ENCODE results near the gene RGSL1.

RGSL1 gene

DNA sequence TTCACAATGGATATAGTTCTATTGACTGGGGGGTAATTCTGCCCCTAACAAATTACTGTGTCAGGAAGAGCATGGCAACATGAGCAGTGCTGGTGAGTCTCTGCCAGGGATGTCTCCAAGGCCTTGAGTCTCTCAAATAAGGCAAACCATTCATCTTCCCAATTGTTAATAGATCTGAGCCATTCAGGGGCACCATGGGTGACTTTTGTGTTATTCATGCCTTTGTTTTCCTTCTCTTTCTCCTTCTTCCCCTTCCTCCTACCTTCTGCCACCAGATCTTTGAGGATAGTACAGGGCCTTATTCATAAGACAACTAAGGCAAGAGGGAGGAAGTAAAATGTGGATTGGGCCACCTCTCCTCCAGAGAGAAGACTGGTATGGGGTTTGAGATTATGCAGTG lies at the start of gene RGSL1:
RGSL1 (plus strand) TSS at position 60 of the 400 bp plus-strand sequence; CDS start at position 80, 20 bp downstream.
- DNase-seq, result no peak

DNA sequence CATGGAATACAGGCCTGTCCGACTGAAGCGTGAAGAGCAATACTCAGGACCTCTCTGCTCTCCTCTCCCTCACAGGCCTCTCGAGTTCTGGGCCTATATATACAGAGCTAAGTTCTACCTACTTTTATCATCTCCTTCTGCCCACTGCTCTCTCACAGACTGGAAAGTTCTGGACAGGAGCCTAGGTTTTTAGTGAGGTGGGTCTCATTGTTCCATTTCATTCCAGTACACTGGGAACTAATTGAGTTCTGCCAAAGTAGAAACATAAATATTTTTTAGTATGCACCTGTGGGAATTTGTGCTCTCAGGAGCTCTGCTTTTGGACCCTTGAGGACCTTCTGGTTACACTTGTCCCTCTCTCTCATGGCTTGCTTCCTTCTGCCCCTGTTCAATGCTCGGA lies 49.4 kb upstream of the RGSL1 start, which contains the start of gene TEDDM1:
TEDDM1 (minus strand) TSS at position 101 of the 400 bp plus-strand sequence. CDS start 182 bp downstream, outside the sequence.
- DNase-seq, result no peak

DNA sequence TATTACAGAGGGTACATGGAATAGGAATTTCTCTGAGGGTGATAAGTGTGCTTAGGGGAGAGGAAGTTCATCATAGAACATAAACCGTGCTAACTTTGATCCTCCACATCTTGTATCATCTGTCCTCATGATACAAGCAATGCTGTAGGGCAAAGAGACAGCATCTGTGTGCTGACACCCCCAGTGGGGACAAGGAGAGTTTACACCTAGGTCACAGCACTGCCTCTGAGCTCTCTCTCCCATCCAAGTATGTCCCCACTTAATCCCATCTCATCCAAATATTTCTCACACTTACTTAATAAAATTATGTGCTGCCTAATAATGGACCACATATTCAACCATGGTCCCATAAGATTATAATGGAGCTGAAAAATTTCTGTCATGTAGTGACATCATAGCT lies 45.2 kb upstream of the RGSL1 start:
- no peak for DNase-seq

DNA sequence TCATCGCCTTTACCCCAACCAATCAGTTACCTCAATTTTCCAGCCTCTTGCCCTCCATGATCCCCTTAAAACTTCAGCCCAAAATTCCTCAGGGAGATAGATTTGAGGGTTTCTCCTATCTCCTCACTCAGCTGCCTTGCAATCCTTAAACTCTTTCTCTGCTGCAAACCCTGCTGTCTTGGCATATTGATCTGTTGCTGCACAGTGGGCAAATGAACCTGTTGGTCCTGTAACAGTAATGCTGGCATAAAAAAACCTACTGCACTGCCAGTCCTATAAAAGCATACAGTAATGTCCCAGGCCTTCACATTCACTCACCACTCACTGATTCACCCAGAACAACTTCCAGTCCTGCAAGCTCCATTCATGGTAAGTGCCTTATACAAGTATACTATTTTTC lies 44.4 kb upstream of the RGSL1 start:
- no peak for DNase-seq

DNA sequence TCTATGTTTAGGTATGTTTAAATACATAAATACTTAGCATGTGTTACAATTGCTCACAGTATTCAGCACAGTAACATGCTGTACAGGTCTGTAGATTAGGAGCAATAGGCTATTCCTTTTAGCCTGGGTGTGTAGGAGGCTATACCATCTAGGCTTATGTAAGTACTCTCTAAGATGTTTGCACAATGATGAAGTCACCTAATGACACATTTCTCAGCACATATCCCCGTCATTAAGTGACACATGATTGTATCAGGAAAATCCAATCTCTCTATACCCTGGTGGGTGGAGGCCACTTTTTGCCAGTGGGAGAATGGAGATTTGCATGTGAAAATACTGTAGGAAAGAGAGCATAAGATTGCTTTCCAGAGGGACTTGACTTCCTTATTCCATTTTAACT lies 43.9 kb upstream of the RGSL1 start:
- no peak for DNase-seq

DNA sequence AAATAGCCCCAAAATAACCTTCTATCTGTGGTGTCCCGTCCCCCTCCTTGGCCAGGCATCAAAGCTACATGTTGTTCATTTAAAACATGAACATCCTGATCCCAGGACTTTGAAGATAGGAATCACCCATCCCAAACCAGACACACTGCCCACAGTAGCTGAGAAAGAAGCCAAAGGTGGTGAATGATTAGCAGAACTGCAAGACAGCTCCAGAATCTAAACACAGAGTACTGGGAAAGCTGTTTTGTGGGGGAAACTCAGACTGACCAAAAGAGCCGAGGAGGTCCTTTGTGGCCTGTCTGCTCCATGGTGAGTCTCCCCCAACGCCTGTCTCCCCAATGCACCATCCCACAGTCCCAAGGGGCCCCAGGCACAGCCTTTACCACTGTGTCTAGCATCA lies 42.2 kb upstream of the RGSL1 start:
- no peak for DNase-seq

DNA sequence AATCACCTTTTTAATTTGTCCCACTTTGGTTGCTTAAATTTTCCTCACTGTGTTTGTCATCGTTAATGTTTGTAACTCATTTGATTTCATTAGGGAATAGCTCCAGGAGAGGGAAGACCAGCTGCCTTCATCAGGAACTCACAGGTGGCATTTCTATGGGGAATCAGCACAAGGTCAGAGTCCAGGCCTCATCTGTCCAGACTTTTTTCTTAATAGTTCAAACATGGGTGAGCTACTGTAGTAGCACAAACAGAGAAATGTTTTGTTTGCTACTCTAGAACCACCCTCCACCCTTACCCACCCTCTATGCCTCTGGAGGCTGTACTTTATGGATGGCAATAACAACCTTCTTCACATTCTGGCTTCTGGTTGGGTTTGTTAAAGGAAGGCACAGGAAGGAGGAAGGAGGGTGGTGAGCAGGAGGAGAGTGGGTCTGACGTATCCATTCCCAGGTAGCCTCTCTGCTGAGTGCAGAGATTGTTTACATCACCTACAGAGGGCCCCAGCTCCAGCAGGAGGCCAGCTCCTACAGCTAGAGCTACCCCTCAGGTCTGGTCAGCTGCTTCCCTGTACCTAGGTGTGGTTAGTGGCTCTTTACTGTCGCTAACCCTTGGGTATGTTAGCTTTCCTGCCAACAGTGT lies 41.4 kb upstream of the RGSL1 start:
- DNase-seq, result no peak

DNA sequence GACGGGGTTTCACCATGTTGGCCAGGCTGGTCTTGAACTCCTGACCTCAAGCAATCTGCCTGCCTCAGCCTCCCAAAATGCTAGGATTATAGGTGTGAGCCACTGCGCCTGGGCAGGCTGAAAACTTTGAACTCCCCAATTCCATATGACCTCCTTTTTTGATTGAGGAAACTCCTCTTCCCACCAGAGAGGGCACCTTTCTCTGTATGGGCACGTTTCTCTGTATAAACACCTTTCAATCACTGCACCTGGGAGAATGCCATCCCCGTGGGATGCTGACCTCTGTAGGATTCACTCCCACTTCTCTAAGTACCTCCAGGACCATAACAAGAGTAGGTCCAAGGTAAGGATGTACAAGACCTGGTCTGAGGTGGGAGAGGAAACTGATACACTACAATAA lies 39.8 kb upstream of the RGSL1 start:
- DNase-seq, result no peak

DNA sequence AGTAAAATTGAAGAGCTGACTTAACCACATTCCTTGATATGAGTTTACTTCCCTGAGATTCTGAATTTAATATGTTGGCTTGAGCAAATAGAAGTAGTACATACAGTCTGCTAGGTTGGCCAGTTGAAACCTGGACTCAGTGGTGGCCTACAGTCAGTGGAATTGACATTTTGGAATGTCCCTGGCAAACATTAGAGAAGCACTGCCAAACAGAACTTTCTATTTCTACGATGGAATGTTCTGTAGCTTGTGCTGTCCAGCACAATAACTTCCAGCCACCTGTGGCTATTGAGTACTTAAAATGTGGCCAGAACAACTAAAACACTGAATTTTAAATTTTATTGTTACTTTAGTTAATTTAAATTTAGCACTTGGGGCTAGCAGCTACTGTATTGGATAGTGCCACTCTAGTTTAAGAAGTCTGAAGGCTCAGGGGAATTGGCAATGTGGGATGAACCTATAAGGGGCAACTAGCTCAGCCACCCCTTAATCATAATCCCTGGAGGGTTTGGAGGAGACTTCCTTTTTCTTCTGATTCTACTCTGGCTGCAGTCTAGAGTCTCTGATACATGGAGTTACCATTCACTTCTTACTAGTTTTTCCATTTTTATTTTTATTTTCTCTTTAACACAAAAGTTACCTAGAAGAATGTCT lies 39.2 kb upstream of the RGSL1 start:
- DNase-seq, result no peak

DNA sequence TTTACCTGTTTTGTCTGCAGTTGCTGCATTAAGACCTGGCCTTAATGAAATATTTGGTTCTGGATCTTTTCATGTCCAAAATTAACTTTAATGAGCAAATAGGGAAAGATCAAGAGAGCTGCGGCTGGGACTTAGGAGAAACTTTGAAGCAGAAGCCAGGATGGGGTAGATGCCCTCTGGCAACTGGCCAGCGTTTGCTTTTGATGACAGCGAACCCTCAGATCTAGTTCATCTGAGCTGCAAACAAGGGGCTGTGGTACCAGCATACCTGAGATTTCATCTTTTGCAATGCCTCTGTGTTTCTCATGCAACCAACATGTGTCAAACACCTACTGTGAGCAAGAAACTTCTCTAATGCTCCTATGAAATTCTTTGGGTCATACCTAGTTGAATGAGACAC lies 36.5 kb upstream of the RGSL1 start:
- DNase-seq, result no peak

DNA sequence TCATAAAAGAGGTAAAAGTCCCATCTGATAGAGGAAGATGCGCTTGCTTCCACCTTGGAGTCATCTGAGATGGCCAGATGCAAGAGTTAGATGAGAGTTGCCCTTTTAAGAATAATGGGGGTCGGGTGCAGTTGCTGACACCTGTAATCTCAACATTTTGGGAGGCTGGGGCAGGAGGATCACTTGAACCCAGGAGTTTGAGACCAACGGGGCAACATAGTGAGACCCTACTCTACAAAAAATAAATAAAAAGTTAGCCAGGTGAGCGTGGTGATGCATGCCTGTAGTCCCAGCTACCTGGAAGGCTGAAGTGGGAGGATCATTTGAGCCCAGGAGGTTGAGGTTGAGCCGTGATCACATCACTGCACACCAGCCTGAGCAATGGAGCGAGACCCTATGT lies 36.0 kb upstream of the RGSL1 start:
- no peak for DNase-seq

DNA sequence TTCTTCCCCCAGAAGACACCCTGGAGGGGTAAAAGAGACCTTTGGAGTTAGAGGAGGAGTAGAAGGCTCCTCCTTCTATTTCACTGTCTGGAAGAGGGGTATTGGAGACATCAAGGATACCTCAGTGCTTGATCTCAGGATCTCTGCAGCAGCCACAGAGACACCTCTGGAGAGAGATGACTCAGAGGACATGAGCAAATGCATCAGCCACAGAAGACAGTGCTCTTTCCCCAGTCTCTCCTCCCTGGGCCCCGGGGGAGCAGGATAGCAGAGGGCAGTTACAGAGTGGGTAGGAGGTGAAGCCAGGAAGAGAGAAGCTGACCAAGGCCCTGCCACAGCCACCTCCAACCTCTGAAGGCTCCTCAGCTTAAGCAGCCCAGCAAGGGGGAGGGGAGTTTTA lies 34.2 kb upstream of the RGSL1 start:
- no peak for DNase-seq

DNA sequence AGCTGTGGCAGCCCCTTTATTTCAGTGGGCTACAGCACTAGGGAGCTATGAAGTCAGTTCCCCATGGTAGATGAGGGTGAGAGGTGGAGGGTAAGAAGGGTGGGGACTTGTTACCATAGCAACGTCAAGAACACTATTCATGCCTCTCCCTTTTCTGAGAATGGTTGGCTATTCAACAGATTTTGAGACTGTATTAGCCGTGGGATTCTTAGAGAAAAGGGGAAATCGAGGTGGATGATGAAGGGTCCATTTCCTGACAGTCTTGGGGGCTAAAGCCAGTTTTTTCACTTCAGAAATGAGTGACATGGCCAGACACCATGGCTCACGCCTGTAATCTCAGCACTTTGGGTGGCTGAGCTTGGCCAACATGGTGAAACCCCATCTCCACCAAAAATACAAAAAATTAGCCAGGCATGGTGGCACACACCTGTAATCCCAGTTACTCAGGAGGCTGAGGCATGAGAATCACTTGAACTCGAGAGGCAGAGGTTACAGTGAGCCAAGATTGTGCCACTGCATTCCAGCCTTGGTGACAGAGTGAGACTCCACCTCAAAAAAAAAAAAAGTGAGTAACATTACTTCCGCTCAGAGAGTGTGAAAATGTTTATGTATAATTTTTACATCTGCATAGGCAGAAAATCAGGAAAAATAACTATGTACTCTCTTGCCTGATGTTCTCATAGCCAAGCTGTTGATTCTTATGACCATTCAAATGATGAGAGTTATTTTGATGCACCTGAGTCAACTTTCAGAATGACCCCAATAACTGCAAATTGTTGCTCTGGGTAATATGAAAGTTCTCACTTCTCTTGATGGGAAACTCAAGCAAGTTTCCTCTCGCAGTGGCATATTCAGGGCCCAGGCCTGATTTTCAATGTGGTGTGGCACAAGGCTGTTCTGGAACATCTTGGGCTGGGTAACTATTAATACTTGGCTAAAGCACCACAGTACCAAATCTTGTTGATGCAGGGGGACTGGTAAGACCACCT lies 23.2 kb upstream of the RGSL1 start:
- DNase-seq, result no peak

DNA sequence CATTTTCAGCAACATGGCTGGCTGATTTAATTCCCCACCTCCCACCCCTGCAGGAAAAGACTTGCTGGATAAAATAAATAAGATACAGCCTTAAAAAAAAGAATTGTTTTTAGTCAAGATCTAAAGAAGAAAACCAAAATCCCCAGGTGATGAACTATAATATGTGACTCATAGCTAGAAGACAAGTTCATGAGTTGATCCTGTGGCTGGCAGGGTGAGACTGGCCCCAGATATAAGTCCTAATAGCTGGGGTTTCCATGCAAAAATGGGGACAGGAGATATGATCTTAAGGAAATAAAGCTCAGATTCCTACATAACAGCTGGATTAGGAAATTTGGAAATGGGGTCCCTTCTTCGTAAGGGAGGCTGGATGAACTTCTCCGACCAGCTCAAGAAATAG lies 21.9 kb upstream of the RGSL1 start:
- DNase-seq, result no peak

DNA sequence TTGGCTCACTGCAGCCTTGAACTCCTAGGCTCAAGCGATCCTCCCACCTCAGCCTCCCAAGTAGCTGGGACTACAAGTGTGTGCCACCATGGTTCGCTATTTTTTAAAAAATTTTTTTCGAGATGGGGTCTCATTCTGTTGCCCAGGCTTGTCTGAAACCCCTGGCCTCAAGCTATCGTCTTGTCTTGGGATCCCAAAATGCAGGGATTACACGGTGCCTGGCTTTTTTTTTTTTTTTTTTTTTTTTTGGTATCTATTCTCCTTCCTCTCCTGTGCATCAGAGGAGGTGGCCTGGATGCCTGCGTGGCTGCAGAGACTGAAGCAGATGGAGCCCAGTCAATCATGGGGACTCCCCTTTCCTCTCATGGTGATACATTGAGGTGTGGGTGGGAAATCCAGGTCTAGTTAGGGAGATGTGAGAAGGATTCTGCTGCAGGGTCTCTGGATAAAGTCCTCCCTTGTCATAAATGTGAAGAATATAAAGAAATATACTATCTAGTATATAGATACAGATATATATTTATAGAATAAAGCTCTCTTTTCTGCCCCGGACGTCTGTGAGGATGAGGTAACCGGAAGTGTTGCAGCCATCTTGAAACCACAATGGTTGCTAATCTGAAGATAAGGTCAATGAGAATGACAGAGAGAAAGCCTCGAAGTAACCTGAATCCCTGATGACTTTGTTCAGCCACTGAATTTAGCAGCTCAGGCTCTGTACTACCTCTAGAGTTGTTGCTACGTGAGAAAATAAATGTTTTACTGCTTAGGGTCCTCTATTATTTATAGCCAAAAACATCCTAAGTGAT lies 19.5 kb upstream of the RGSL1 start:
- peak; percentile 24 for DNase-seq

DNA sequence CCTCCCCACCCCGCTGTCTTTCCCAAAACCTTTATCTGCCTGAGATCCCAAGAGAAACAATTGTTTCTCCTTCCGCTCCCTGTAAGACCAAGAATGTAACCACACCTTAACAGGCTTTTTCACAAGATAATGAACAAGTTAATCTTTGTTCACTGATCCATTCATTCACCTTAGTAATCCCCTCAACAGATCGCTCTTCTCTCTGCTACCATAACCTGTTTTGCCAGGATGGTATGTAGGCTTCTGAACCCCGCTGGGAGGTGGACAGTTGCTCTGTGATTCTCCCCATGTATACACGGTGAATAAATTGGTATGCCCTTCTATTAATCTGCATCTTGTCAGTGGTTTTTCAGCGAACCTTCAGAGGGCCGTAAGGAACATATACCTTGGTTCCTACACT lies 18.7 kb upstream of the RGSL1 start:
- DNase-seq, result no peak

DNA sequence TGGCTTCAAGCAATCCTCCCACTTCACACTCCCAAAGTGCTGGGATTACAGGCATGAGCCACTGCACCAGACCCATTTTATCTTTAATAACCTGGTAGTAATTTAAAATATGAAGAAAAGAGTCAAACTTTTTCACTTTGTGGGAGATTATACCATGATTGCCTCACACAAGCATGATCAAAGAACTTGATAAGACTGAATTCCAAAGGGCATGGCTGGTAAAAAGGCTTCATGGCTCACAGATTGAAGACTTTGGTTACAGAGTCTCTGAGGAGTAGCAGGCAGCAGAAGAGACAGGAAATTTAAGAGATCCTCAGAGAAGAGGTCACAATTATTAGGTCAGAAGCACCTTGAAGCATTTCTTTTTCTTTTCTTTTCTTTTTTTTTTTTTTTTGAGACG lies 16.4 kb upstream of the RGSL1 start:
- DNase-seq, result no peak

DNA sequence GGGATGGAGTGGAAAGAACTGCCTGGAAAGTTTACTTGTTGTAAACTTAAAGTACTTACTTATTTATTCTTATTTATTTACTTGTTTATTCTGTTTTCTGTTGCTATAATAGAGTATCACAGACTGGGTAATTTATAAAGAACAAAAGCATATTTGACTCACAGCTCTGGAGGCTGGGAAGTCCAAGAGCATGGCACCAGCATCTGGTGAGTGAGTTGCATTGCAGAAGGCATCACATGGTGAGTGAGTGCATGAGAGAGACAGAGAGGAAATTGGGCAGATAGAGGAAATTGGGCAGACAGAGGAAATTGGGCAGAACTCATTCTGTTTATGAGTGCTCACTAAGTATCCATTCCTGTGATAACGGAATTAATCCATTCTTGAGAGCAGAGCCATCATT lies 11.6 kb upstream of the RGSL1 start:
- DNase-seq, result no peak

DNA sequence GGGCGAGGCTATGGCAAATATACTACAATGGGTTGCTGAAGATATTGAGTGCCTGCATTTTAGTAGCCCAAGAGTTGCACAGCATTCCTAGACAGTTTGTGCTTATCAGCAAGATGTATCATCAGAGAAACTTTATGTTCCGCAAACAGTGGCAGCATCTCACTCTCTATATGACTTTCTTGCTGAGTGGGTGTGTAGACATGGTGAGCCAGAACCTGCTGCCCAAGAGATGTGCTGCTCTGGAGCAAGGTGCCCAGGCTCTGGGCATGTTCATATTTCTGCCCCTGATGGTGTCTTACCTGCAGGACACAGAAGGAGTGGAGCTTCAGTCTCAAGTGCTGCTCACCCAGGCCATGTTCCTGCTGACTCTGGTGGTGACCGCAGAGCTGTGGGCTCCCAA lies 8.2 kb upstream of the RGSL1 start:
- DNase-seq, result no peak

DNA sequence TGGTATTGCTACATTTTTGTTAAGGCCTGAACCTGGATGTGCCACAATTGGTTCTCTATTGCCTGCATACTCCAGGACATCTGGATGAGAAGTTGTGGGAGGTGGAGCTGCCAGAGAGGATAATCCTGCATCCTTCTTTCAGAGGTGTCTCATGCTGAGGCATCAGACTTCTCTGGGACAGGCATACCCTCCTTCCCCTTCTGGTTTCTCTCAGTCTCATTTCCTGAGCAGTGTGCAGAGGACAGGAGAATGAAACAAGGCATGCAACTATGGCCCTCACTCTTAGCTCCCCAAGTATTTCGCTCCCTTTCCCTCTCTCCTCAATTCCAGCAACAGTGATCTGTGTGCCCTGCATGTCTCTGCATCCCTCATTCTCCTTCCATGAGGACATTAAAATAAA lies 7.6 kb upstream of the RGSL1 start:
- no peak for DNase-seq

DNA sequence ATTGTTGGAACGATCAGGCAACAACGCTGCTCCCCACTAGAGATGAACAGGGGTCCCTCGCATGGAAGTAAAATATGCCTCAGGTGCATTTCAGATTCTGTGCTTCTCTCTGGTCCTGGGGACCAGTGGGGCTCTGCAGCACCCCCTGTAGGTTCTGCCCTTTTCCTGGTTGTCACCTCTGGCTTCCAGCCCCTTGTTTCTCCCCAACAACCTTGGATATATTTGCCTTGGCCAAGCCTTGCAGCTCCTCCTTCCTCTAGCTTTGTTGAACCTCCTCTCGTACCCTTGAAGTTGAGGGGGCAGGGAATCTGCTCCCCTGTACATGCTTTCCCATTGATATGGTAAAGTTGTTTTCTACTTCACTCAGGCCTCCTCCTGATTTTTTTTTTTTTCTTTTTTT lies 5.4 kb upstream of the RGSL1 start:
- DNase-seq, result no peak

DNA sequence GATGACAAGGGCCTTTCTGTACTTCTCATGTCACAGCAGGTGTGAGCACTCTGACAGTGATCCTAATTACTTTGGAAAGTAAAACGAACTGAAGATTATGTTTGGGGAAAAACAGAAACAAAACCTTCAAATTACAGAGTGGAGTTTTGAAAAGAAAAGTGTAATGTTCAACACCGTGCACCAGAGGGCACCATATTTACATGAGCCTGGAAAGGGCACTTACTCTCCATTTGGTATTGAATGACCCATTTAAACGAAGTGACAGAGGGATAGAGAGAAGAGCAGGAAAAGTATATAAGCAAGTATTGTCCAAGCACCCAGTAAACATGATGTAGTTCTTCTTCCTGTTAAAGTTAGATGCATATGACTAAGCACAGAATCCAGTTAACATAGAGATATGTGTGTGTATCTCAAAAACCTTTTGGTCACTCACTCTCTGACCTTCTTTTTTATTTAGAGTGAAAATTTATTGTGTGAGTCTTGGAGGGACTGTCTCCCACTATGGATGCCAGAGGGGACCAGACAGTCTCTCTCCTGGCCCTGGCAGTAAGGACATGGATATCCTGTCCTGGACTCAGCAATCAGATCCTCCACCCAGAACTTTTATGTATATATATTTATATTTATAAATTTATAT lies 3.8 kb upstream of the RGSL1 start:
- peak; percentile 44 for DNase-seq

Data from EL (cell line).